NCI-H2029 treated with DMSO at 0.1 percent for 48 hours (cell line): Measurements from ENCODE around the gene TRAPPC12.

Source experiments
- DNase-seq: peaks from one replicate; lab custom pipeline; 2025; lab: John Stamatoyannopoulos, UW

The TRAPPC12 gene

DNA sequence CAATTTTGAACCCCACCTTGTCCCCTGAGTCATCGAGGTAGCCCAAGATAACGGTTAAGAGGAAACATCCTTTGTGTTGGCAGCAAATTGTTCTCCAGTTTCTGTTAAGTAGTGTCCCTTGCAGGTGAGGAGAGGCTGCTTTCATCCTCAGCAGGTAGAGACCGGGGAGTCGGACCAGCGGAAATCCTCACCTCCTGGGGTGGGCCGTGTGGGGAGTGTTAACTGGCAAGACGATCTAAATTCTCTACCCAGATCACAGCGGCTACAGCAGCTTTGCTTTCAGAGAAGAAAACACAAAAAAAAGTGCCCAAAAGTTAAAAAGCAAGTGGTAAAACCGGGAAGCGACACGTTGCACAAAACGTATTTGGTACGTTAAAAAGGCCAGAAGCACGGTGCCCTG, 76.6 kb downstream of the TRAPPC12 start:
- DNase-seq, result no peak

DNA sequence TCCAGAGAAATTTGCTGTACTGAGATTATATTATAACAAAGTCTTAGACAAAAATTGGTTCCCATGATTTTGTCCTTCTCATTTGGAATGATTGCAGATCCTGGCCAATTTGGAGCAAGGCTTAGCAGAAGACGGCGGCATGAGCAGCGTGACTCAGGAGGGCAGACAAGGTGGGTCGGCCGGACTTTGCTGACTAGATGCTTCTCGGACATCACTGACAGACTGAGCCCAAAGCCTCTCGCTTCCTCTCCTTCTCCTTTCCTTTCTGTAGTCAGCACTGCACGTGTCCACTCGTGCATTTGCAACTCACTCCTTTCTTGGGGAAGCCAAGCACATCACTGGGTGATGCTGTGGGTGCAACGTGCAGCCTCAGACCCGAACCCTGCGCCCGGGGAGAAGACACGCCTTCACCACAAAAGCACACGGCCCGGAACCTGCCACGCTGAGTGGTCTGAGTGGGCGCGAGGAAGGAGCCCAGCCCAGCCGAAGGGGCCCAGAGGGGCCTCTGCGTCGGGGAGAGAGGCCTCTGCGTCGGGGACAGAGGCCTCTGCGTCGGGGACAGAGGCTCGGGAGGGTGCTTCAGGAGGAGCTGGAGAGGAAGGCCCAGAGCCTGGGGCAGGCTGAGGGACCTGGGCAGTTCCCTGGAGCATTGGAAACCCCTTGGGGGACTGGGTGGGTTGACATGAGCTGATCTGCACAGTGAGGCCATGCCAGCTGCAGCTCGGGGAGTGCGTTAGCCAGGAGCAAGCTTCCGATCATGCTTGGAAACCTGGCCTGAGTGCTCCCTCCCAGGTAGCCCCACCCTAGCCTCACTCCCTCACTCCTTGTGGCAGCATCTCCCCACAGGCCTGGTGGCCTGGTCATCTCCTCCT, 78.3 kb downstream of the TRAPPC12 start:
- DNase-seq, result no peak

DNA sequence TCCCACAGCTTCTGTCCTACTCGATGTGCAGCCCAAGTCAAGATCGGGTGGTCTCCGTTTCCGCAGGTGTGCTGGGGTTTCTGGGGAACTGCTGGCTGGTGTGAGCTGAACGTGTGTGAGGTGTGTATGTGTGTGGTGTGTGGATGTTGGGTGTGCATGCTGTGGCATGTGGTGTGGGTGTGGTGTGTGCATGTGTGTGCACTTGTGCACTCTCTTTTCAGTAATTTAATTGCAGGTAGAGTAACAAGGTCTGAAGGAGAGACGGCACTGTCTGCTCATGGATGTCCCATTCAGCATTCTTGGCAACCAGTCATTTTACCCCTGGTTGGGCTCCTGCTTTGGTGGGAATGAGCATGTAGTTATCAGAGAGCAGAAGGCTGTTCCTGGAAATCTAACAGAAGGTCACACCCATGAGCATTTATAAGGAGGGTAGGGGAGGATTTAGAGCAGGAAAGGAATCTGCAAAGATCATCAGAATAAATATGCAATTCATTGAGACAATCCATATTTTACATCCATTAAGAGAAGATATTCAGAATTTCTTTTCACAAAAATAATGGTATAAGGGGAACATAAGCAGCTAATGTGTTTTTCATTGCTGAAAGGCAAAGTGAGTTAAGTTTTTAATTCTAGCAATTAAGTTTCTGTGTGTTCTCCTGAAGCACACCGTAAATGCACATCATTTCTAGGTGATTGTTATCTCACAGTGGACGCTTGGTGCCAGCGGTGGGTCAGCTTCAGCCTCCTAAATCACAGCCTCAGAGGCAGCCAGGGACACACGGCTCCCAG, 79.1 kb downstream of the TRAPPC12 start:
- DNase-seq, result no peak

DNA sequence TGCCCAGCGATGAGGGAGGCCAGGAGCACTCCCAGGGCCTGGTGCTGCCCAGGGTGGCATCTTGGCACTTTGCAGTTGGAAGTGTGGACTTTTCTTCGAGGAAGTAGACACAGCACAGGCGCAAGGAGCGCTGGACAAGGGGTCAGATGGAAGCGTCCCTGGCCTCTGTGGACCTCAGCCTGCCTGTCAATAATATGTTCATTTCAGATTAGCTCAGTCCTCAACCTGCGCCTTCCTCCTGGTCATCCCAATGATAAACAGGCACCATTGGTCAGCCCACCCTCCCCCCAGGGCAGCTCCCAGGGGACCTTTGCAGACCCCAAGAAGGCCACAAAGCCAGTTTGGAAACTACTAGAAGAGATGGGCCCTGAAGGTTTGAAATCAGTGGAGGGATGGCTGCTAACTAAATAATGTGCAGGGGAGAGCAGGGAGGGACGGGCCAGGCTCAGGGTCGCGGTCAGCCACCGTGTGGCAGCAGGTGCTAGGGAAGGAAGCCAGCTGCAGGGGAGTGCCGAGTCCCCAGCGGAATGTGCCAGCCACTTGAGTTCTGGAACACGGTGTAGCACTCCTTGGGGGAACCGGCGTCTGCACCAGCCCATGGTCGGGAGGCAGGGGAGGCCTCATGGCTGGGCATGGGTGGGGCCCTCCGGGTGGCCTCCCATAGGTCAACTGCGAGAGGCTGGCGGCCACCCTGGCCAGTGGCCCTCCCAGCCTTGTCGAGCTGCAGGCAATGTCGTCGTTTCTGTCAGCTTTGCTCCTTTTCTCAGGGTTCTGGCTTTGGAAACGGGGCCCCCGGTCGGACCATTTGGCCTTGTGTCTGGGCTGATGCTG, 79.9 kb downstream of the TRAPPC12 start:
- DNase-seq, result no peak

DNA sequence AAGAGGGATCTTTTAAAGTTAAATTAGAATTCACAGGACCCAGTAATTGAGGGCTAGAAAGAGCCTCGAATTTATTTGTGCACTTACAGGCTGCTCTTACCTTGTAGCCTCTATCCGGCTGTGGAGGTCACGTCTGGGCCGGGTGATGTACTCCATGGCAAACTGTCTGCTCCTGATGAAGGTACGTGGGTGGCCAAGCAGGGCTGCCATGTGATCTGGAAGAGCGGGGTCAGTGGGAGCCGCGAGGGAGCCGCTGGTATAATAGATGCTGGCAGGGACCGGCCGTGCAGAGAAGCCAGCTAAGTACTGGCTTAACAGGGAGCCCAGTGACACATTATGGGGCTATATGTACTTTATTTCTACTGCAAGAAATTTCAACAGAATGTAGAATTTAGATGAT, 80.7 kb downstream of the TRAPPC12 start:
- no peak for DNase-seq

DNA sequence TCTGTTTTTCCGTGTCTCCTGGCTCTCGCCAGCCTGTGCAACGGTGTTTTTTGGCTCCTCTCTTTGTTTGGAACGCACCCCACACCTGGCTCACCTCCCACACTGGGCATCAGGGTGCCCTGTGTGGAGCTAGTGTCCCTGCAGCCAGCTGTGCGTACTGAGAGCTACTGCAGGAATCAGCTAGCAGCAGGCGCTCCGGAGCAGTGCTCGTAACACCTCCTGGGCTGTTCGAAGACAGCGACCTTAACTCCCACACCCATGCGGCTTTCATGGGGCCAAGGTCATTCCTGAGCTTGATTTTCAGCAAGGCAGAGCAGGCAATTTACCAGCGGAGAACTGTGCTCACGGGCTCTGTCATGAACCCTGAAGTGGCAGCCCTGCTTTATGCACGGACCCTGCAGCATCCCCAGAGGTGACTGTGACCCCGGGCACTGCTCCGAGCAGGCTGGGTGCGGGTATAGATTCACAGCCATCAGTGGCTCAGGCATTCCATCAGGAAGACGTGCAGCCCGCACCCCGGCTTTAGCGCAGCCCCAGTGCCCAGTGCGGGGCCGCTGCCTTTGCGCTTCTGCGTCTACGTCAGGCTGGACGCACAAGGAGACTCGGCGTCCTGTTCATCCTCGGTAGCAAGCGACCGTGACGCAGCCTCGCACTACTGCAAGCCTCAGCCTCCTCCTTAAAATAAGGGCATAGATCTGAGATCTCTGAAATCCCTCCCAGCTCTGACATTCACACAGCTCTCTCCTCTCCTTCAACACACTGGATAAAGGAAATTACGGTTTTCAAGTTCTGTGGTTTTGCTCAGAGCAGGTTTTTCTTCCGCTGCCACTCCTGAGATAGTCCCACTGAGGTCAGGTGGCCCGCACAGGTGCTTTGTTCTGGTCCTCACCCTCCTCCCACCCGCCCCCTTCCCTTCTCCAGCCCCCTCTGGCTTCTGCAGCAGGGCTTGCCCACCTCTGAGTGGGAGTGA, 81.6 kb downstream of the TRAPPC12 start:
- no peak for DNase-seq

DNA sequence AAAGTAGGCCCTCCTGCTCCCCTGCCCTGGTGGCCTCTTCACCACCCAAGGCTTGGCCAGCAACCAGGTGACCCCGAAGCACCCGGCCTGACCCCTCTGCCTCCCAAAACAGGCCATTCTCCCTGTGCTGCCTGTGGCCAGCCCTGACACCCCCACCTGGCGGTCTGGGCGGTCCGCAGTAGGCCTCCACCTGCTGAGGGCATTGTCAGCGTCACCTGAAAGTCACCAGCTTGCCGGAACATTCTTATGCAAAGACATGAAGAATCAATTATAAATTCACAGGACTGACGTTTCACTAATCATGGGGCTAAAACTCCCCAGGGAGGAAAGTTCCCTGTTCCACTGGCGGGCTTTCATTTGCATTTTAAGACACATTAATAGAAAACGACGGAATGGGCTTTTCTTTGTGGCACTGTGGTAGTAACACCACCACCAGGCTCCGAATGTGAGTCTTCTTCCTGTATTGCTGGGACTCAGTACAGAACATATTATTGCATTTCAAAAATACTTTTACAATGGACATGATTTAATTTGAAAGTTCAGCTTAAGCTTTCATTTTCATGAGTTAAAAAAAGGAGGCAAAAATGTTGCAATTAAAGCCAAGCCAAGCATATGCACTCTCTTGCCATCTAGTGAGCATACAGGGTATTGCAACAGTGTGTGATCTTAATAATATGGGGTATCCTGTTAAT, 82.5 kb downstream of the TRAPPC12 start:
- peak; percentile 42 for DNase-seq

DNA sequence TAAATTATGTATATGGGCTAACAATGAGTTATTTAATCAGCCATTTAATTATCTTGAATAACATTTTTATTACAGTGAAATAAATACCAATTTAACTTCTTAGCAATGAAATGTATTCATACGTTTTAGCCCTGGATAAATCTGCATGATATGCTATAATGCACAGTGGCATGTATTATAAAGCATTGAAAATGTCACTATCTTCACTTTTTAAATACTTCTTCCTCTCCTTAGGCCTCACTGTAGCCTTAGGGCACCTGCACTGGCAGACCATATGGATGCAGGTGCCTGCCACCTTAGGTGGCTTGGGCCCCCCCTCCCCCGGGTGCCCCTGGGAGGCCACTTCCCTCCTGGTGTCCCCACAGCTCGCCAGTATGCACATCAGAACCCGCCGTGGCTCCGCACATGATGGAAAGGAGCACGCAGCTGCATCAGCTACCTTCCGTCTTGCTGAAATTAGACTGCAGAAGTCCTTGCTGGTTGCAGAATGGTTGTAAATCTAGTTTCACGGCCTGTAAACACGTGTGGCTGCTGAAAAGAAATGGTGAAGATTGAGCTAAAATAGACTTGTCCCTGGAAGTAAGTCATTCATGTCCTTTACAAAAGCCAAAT, 83.1 kb downstream of the TRAPPC12 start:
- DNase-seq, result no peak

DNA sequence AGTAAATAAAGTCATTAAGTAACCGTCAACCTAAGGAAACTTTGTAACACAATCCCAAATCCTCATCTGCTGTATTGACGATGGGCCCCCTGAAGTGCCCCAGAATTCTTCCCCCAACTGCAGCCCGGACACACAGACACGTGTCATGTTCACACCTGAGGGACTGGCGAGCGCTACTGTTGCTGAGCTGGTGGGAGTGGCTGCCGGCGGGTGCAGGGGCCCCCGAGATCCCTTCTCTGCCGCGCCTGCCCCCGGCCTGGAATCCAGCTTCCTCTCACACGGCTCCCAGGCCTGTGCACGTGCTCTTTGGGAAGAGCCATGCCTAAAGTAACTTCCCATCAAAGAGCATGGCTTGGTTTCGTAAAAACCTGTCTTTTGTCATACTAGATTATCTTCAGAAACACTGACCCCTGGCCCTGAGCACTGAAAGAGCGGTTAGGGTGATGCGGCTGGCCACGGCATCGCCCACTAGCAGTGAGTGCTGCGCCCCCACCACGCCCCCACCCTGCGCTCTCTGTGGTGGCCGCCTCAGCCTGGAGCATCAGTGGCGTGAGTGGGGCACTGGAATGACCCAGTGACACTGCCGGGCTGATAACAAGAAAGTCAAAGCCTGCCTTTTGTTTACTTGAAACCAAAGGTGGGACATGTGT, 83.8 kb downstream of the TRAPPC12 start:
- no peak for DNase-seq

DNA sequence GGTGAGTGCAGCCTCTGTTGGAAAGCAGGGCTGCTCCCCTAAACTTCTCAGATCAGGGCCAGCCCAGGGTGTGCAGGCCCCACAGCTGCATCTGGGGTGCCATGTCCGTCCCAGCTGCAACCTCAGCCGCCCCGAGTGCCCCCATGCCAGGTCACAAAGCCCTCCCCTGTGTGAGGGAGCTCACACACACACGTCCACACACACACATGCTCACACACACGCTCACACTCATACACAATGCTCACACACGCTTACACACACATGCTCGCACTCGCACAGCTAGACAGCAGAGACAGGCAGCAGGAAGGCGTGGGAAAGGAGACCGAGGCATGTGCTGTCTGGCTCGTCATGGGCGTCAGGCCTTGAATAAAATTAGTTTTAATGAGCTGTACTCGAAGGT, 84.5 kb downstream of the TRAPPC12 start:
- no peak for DNase-seq

DNA sequence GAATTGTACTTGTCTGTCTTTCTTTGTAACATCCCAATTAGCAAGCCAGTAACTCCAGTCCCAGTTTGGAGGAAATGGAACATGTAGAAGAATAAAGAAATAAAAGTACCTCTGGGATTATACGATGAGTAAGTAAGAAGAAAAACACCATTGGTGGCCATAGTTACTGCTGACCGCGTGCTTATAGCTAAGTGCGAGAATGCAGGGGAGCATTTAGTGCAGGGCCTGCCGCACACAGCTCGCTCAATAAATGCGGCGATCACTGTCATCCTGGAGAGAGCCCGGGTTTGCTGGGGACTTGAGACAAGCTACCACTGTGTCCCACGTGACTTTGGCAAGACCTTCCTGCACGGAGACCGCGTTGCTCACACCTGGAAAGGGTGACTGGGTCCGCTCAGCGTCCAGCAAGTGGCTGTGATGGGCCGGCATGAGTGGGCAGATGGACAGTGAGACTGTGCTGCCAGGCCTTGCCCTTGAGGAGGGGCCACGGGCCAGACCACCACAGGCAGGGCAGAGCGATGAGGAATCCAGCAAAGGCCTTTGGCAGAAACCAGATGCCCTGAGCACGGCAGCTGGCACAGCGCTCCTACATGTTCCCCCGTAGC, 85.0 kb downstream of the TRAPPC12 start:
- DNase-seq, result no peak

DNA sequence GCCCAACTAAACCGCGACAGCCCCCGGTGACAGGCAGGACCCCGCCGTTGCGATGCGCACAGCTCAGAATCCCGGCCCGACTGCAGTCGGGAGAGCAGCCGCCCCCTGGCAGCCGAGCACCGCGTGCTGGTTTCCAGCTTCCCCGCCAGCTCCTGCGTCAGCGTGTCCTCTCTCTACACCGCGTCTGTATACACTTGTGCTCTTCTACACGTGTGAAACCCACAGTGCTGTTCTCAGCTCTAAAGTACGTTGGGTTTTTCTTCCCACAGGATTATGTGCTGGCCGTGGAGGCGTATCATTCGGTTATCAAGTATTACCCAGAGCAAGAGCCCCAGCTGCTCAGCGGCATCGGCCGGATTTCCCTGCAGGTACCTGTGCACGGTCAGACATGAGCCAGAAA, 85.8 kb downstream of the TRAPPC12 start:
- DNase-seq, result no peak

DNA sequence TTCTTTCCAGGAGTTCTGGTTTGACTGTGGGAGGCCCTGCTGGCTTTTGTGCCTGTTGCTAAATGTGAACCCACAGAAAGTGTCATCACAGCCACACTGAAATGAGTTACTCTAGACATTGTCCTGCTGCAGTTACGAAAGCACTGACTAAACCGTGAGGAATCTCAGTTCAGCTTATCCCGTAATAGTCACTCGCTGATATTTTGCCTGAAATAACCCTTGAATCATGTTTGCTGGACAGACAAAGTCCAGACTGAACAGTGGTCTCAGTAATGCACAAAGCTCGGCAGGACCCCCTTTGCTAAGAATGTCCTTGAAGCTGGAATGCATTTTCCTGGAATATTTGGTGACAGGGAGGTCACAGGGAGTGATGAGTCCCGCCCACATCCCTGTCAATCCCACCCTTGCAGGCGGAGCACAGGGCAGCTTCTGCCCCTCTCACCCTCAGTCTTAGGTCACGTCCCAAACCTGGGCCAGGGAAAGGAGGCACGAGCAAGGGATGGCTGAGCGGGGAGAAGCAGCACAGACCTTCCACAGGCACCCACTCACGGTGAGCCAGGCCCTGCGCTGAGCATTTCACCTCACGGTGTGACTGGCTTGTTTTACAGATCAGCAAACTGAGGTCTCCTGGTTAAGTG, 86.5 kb downstream of the TRAPPC12 start:
- DNase-seq, result no peak

DNA sequence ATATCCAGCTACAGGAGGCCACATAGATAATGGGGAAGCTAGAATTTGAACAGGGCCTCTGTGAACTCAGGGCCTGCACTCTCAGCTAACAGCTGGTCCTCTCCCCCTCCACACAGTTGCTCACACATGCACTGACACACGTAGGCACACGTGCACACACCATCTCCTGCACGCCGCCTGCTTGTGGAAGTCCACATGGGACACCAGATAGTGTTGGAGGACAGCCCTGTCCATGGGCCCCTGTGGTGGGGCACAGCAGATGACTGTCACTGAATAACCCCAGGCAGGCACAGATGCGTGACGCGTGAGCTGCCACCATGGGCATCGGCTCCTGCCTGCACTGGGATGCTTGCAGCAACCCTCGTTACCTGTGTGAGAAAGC, 87.0 kb downstream of the TRAPPC12 start:
- no peak for DNase-seq

DNA sequence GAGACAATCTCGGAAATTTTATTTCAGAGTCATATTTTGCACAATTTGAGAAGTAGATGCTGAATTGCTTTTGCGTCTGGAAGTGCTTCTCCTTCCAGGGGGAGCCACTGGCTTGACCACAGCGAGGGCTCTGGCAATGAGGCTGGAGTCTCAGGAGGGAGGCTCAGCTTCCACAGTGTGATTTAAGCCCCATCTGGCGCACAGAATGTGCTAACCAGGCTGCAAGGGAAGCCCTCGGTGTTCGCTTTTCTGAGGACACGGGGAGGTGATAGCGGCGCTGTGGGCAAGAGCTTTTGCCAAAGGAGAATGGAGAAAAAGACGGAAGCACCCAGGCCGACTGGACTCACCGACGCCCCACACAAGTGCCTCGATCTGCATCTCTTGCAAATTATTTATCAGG, 87.5 kb downstream of the TRAPPC12 start:
- no peak for DNase-seq

DNA sequence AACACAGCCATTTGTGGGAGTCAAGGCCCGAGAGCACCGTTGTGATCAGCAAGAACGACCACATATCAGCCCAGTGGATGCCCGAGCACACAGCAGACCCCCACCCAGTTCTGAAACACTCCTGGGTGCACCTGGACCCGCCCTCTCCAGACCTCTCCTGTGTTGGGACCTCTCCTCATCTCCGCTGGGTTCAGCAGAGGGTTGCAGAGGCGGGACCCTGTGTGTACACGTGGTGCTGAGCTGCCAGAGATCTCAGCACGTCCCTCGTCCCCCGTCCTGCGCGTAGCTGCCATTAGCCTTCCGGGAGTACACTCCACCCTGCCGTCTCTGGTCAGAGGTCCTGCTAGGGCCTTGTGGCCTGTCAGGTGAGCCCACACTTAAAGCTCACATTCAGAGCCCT, 88.2 kb downstream of the TRAPPC12 start:
- no peak for DNase-seq

DNA sequence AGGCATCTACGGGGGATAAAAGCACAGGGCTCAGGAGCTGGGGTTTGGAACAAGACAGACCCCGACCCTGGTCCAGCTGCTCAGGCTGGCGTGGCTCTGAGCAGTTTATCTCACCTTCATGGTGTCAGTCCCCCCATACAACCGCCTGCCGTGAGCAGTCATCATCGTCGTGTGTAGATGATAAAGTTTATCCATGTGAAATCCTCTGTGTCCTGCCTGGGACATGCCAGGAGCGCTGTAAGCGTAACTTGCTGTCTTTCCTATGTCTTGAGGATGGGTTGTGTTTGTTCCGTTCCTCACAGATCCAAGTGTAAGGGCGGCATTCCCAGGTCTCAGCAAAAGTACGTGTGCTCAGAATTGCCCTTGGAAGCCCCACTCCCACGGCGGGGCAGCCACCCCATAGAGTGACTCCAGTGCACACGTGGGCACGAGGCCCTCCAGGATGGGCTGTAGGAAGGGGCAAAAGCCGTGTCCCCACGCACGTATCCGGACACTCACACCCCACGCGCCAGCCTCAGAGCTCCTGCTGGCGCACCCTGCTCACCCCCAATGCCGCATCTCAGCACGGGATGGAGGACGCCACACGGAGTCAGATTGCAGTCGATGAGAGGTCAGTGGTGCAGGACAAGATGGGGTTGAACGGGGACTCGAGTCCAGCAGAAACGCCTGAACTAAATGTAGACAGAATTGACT, 88.9 kb downstream of the TRAPPC12 start:
- DNase-seq, result no peak

DNA sequence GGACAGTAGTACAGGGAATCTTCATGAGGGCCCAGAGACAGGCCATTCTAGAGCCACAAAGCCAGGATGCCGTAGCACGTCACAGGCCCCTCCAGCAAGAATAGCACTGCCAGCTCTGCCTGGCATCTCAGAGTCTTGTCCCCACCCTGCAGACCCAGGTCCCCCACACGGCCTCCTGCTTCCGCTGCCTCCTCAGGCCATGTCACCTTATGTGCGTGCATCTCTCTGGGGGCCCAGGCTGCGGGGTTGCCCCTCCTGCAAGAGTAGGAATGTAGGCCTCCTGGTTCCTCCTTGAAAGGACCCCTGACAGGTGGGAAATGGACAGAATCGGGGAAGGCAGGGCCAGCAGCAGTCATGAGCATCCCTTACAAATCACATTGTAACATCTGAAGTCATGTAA, 90.0 kb downstream of the TRAPPC12 start:
- no peak for DNase-seq
